GM12873 (cell line): ENCODE measurements around the gene RAPGEF1.

ENCODE experiments used
- TF ChIP-seq, protein P1 (sequence below): IDR thresholded peaks from 2 replicates; pipeline ENCODE4 v1.5.1; 2012; ENCODE audit warnings: low read depth, mild to moderate bottlenecking, moderate library complexity, low read length, control low read depth; ENCODE audit not compliant: insufficient read depth; ENCODE audit errors: missing control alignments

RAPGEF1 gene

DNA sequence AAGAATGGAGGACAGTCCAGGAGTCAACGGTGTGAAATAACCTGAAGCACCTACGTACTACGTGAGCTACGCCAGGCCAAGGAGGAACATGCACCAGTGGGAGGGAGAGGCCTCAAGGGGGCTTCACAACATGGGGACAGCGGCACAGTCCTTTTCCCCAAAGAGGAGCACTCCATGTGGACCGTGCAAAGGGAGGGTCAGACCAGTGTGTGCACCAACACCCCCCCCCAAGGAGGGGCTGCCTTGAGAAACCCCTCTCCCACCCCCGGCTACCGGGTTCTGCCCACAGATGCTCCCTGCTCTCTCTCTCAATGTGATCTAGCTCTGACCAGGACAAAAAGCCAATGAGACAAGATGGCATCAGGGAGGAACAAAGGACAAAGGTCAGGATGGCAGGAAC lies 126.0 kb downstream of the RAPGEF1 start:
- TF ChIP-seq, protein P1, sequence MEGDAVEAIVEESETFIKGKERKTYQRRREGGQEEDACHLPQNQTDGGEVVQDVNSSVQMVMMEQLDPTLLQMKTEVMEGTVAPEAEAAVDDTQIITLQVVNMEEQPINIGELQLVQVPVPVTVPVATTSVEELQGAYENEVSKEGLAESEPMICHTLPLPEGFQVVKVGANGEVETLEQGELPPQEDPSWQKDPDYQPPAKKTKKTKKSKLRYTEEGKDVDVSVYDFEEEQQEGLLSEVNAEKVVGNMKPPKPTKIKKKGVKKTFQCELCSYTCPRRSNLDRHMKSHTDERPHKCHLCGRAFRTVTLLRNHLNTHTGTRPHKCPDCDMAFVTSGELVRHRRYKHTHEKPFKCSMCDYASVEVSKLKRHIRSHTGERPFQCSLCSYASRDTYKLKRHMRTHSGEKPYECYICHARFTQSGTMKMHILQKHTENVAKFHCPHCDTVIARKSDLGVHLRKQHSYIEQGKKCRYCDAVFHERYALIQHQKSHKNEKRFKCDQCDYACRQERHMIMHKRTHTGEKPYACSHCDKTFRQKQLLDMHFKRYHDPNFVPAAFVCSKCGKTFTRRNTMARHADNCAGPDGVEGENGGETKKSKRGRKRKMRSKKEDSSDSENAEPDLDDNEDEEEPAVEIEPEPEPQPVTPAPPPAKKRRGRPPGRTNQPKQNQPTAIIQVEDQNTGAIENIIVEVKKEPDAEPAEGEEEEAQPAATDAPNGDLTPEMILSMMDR = no peak

DNA sequence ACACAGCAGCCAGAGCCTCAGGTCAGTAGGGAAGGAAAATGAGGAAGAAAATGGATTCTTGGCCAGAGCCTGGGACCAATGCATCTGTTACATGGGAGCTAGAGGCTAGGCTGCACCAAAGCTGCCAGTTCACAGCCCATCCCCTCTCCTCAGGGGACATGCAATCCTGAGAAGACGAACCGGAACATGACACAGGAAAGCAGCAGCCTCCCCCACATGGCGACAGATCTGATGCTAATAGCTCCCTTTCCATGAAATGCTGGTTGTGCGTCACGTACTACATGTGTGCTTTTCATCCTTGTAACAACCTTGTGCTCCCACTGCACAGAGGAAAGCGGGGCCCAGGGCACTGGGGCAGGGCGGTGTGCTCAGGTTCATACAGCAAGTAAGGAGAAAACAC lies 127.0 kb downstream of the RAPGEF1 start:
- TF ChIP-seq, protein P1 = no peak

DNA sequence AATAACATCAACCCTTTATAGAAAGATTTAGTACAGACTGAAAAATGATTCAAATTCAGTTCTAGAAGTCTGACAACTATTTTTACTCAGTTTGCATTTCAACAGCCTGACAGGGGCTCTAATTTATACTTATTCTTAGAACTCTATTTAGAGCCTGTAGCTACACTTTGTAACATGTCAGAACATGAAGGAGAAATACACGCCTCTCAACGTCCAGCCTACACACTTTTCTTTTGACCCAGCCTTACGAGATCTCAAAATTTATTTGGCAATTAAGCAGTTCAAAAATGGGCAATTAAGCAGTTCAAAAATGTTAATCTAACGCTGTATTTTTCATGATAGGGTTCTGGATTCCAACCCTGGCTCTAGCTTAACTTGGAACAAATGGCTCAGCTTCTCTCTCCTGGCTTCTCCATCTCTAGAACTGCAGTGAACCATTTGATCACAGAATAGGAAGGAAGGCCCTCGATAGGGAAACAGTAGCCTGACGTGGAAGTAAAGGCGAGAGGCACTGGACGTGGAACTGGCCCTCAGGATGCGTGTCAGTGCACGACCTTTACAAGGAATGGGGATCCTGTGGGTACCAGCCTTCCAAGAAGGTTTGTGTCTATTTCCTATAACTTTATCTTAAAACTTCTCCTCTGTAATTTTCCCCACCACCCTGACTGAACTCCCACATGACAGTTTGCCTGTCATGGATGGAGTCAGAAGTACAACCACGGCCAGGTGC lies 128.1 kb downstream of the RAPGEF1 start:
- TF ChIP-seq, protein P1 = no peak

DNA sequence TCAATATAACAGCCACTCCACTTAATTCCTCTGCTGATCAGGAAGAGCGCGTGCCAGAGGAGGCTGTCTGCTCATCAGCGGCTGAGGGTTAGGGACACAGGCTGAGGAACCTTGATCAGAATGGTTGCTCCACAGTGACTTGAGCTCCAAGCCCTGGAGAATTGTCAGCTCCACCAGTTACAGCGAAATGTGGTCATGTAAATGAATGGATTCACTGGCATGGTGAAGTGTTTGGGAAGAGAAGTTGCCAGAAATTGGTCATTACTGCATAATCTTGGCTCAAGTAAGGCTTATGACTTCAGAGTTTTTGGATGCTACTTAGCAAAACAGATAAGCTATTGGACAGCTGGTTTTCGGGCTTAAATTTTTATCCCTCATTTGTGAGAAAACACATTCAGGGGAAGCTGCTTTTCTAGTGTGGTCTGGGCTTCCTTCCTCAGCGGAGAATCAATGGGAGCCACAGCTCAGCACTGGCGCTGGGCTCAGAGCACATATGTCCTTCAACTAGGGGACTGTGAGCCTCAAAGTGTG lies 129.6 kb downstream of the RAPGEF1 start:
- TF ChIP-seq, protein P1 = no peak

DNA sequence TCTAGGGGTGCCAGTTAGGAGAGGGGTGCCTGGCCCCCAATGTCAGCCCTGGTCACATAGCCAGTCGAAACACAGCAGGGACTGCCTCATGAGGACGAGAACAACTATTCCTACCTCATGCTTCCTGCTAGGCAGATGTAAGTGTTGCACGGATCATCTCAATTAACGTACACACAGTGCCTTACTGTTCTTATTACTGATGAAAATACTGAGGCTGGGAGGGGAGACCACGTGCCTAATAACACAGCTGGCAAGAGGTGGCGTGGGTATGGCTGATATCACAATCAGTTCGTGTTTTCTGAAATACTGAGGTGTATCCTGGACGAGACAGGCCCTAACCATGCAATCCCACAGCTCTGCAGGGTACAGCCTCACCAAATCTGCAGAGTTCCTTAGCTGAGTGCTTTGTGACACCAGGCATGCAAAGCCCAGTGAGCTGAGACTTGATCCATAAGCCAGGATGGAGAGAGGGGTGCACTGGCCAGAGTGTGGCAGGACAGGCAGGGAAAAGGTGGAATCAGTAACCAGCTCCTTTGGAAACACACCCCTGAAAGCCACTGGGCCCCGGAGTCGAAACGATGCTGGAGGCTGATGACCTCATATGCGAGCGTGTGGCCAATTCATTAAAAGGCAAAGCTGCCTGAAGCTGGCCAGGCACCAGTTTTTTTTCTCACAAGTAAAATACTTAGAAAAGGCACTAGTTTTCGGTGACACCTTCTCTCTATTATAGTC lies 130.6 kb downstream of the RAPGEF1 start:
- TF ChIP-seq, protein P1 = no peak

DNA sequence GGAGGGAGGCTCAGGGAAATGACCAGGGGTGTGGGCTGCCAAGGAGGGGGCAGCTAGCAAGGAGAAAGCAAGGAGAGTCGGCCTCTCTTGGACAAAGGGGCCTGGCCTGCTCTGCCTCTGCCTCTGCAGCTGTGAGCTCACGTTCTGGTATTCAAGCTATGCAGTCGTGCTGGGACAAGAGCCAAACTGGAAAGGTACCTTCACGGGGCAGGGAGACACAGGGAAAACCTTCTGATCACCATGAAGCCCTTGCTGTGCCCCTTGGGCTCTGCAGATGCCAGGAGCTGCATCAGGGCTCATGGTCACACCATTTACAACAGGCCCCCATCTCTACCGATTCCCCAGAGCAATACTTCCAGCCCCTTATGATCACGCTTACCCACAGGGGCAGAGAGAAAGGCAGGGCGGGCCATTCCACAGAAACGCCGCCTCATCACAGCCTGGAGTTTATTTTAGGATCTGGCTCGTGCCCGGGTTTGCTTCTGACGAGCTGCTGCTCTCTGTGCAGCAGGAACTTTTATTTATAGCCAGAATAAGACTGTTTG lies 131.3 kb downstream of the RAPGEF1 start:
- TF ChIP-seq, protein P1 = no peak

DNA sequence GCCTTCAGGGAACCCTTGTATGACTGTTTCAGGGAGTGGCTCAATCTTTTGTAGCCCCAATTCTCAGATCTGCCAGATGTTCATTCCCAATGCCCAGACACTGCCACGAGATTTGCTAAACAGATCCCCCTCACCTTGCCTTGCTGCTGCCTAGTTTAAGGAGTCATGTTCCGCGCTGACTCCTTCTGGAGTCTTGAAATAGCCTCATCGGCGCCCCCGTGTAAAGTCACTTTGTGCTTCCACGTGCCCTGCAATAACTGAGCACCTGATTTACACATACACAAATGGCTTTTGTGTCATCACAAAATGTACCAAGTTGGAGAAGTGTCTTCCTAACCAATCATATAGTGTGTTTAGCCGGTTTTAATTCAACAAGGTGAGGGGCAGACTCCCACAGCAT lies 132.3 kb downstream of the RAPGEF1 start:
- TF ChIP-seq, protein P1 = no peak
